Peyer's patch (tissue), 4 donors: Measurements from ENCODE around the gene TIMD4.

Source experiments
- POLR2A ChIP-seq, 2 donors: fragments of 450-650 bp; IDR thresholded peaks; one replicate each; pipeline ENCODE4 v1.5.1; 2017; ENCODE audit warnings: antibody characterized with exemption in 2 of 2, mild to moderate bottlenecking in 2 of 2, moderate library complexity in 2 of 2
- TF ChIP-seq, protein P1 (sequence below), 6 experiments: fragments of 450-650 bp in 4 of 6; fragments of 200-600 bp in 2 of 6; sonication (generic) in 1 of 6; IDR thresholded peaks; one replicate each; pipeline ENCODE4 v1.5.1; 2017 to 2019; ENCODE audit warnings: antibody characterized with exemption in 6 of 6, mild to moderate bottlenecking in 3 of 6, moderate library complexity in 1 of 6

DNA sequence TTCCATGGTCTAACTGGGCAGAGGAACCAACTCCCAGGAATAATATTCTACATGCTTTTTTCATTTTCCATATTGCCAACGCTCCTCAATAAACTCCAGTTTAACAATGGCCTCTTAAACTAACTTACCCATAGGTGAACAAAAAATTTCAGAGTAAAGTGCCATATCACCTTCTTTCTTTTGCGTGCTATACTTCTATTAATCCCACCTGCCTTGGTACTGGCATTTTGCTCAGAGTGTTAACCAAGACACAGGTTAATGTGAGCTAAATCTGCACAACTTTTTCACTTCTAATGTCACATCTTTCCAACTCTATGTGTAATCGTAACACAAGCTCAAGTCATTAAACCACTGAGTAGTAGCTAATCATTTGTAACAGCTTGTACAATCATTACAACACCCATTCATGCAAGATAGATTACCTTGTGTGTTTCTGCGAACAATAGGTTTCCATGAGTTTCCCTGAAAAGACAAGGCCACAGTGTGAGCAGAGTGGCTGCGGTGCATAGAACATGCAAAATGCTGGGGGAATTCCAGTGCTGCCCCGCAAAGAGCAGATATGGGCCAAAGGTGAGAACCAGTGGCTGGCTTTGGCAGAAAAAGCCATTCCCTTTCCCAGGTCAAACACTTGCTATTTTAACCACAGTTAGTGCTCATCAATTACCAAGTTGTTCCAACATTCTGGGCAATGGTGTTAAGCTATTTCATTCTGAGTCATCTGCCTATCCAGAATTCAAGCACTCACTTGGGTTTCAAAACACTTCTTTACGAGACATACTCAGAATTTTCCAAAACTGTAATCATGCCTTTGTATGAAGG lies 42.8 kb downstream of the TIMD4 start:
- TF ChIP-seq, protein P1, sequence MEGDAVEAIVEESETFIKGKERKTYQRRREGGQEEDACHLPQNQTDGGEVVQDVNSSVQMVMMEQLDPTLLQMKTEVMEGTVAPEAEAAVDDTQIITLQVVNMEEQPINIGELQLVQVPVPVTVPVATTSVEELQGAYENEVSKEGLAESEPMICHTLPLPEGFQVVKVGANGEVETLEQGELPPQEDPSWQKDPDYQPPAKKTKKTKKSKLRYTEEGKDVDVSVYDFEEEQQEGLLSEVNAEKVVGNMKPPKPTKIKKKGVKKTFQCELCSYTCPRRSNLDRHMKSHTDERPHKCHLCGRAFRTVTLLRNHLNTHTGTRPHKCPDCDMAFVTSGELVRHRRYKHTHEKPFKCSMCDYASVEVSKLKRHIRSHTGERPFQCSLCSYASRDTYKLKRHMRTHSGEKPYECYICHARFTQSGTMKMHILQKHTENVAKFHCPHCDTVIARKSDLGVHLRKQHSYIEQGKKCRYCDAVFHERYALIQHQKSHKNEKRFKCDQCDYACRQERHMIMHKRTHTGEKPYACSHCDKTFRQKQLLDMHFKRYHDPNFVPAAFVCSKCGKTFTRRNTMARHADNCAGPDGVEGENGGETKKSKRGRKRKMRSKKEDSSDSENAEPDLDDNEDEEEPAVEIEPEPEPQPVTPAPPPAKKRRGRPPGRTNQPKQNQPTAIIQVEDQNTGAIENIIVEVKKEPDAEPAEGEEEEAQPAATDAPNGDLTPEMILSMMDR (IDR thresholded peaks at IDR 0.05) = no peak
- TF ChIP-seq POLR2A (IDR thresholded peaks at IDR 0.05) = no peak
